Endothelial cell of umbilical vein (primary cell): ENCODE results near the gene EPS8L1. TPM values are rescaled to one million over a fixed set of nuclear protein-coding genes. Genes with fewer than 3 reads are reported as not detected.

Experiments
- BruUV-seq: library from RNA; stranded (reverse); fragments of 400-500 nt; replicated peaks from 2 replicates; lab custom pipeline; 2021; lab: Mats Ljungman, UMichigan
- CTCF ChIA-PET: fragments of 300-600, 350-600 bp; sonication (Branson Sonifier 250); formaldehyde crosslinking; loops from one replicate; lab custom pipeline; 2021; ENCODE audit warnings: antibody characterized with exemption, inconsistent platforms; lab: Charles Lee
- POLR2A ChIA-PET: fragments of 300-600, 350-600 bp; sonication (Branson Sonifier 250); formaldehyde crosslinking; loops from one replicate; lab custom pipeline; 2021; ENCODE audit warnings: antibody characterized with exemption, inconsistent platforms; lab: Charles Lee
- DNase-seq: peaks from one replicate; pipeline ENCODE4 v3.0.0-alpha.2; 2011; ENCODE audit warnings: low read depth, low spot score
- FAIRE-seq: peaks from 2 replicates; lab custom pipeline; 2011; peaks lifted over from hg19 to GRCh38; lab: Jason Lieb, UNC
- H2AFZ ChIP-seq: 2 replicates; pipeline ENCODE4 v1.6.0; 2012; ENCODE audit warnings: low read depth, low read length, control low read depth, inconsistent platforms
- H3K27ac ChIP-seq: 2 replicates; pipeline ENCODE4 v1.5.1; 2011; ENCODE audit warnings: low read depth, mild to moderate bottlenecking, control low read depth, low read length, moderate library complexity; ENCODE audit not compliant: insufficient read depth
- H3K27me3 ChIP-seq, 2 experiments: 2 replicates each; pipeline versions ENCODE4 v1.6.0 to v1.6.1; 2011; ENCODE audit warnings: low read length in 2 of 2, mixed read lengths in 1 of 2; ENCODE audit not compliant: control insufficient read depth in 2 of 2, insufficient read depth in 2 of 2
- H3K36me3 ChIP-seq, 2 experiments: 2 replicates in 1 of 2; 3 replicates in 1 of 2; pipeline ENCODE4 v1.5.1; 2011; ENCODE audit warnings: low read length in 2 of 2, mild to moderate bottlenecking in 1 of 2, moderate library complexity in 1 of 2; ENCODE audit not compliant: control insufficient read depth in 2 of 2, insufficient read depth in 2 of 2; ENCODE audit errors: extremely low read depth in 1 of 2
- H3K4me1 ChIP-seq: 3 replicates; pipeline ENCODE4 v1.5.1; 2011; ENCODE audit warnings: mild to moderate bottlenecking, low read length; ENCODE audit not compliant: control insufficient read depth, insufficient read depth; ENCODE audit errors: extremely low read depth
- H3K4me2 ChIP-seq: 2 replicates; pipeline ENCODE4 v1.6.1; 2011; ENCODE audit warnings: low read length, control low read depth, mixed read lengths; ENCODE audit not compliant: insufficient read depth
- H3K4me3 ChIP-seq, 3 experiments: fragments of 200-600 bp in 1 of 3; sonication (generic), shearing (Covaris generic) in 1 of 3; replicated peaks in 1 of 3; 2 replicates each; pipeline ENCODE4 v1.5.1; 2011 to 2016; ENCODE audit warnings: control low read depth in 3 of 3, low read length in 3 of 3, mild to moderate bottlenecking in 2 of 3, inconsistent platforms in 1 of 3, low read depth in 1 of 3, moderate library complexity in 1 of 3; ENCODE audit not compliant: insufficient read depth in 1 of 3
- H3K79me2 ChIP-seq: 2 replicates; pipeline ENCODE4 v1.6.0; 2012; ENCODE audit warnings: low read length, inconsistent platforms; ENCODE audit not compliant: control insufficient read depth, insufficient read depth
- H3K9ac ChIP-seq: replicated peaks from 2 replicates; pipeline ENCODE3; 2011; ENCODE audit warnings: low read length, control low read depth; ENCODE audit not compliant: insufficient read depth; ENCODE audit errors: extremely low read depth
- H3K9me1 ChIP-seq: replicated peaks from 3 replicates; pipeline ENCODE4 v1.6.0; 2011; ENCODE audit warnings: mild to moderate bottlenecking, low read length; ENCODE audit not compliant: control insufficient read depth, insufficient read depth; ENCODE audit errors: extremely low read depth
- H3K9me3 ChIP-seq: replicated peaks from 2 replicates; pipeline ENCODE4 v1.5.1; 2012; ENCODE audit warnings: low read length, inconsistent platforms; ENCODE audit not compliant: control insufficient read depth, insufficient read depth
- H4K20me1 ChIP-seq: replicated peaks from 2 replicates; pipeline ENCODE3; 2011; ENCODE audit warnings: mild to moderate bottlenecking, low read length; ENCODE audit not compliant: control insufficient read depth, insufficient read depth; ENCODE audit errors: extremely low read depth
- CTCF ChIP-seq, 2 donors: IDR thresholded peaks; 1 replicate in 1 of 2; 2 replicates in 1 of 2; pipeline ENCODE4 v1.5.1; 2011; ENCODE audit warnings: low read length in 2 of 2, mild to moderate bottlenecking in 2 of 2, moderate library complexity in 2 of 2, control low read depth in 1 of 2, inconsistent platforms in 1 of 2, low read depth in 1 of 2; ENCODE audit not compliant: insufficient read depth in 1 of 2; ENCODE audit errors: extremely low read depth in 1 of 2
- EZH2 ChIP-seq: IDR thresholded peaks from 2 replicates; pipeline ENCODE4 v1.6.1; 2012; ENCODE audit warnings: borderline replicate concordance, low read depth, mild to moderate bottlenecking, moderate library complexity, low read length, inconsistent platforms; ENCODE audit not compliant: severe bottlenecking
- GATA2 ChIP-seq: IDR thresholded peaks from 2 replicates; pipeline ENCODE4 v1.7.0; 2011; ENCODE audit warnings: low read depth, mild to moderate bottlenecking, moderate library complexity, mixed read lengths, low read length; ENCODE audit not compliant: insufficient read length, insufficient read depth
- JUN ChIP-seq: IDR thresholded peaks from 2 replicates; pipeline ENCODE4 v1.6.1; 2011; ENCODE audit warnings: borderline replicate concordance, low read depth; ENCODE audit not compliant: insufficient read length, insufficient read depth
- MAX ChIP-seq: IDR thresholded peaks from 2 replicates; pipeline ENCODE4 v1.6.1; 2011; ENCODE audit not compliant: insufficient read depth, insufficient read length
- MYC ChIP-seq: IDR thresholded peaks from one replicate; pipeline ENCODE4 v1.6.1; 2011; ENCODE audit warnings: mild to moderate bottlenecking, low read depth, low read length
- POLR2A ChIP-seq: IDR thresholded peaks from 2 replicates; pipeline ENCODE4 v1.6.1; 2012; ENCODE audit warnings: low read depth, mild to moderate bottlenecking, control low read depth, low read length
- dilution Hi-C: fragments of 300-500 bp; cut with MboI; formaldehyde crosslinking; loops from one replicate; pipeline ENCODE4 v1.15.0; 2019; ENCODE audit warnings: low sequenced_read_pairs; ENCODE audit not compliant: extremely low pct_ligation_motif_present
- intact Hi-C: fragments of 100-400 bp; cut with micrococcal nuclease; formaldehyde crosslinking; loops from one replicate; pipeline ENCODE4 v1.10.0; 2022
- polyA plus RNA-seq, 4 experiments: library from polyadenylated mRNA; depleted of rRNA in 3 of 4; stranded (reverse) in 3 of 4; unstranded in 1 of 4; fragments of >200 nt; gene quantifications; 2 replicates each; pipeline versions ENCODE4 v1.2.1 to v1.2.3, GENCODE V29; 2011 to 2012; ENCODE audit warnings: missing spikeins in 1 of 4
- total RNA-seq: library from RNA; stranded (reverse); gene quantifications from 2 replicates; pipeline ENCODE4 v1.2.3, GENCODE V29; 2021

EPS8L1 gene
- total and polyA plus RNA-seq, 2 donors (not counting 3 experiments of a cell fraction or from before 2014, with no cell fraction given), result 15.9 to 28.9 TPM

GRCh38 chr19:55047951-55048350, 27.7 kb upstream of the EPS8L1 start:
- dilution Hi-C loops (no loop called here), intact Hi-C loops (no loop called here)
- no TSS peak for BruUV-seq
- Histone ChIP-seq H3K9ac (no peak overlapping the region), H3K79me2 (no peaks in the 10 kb centered on the region), H3K27me3 (no peaks in the 10 kb centered on the region), H3K4me1 (no peaks in the 10 kb centered on the region), H4K20me1 (no peaks in the 10 kb centered on the region), H3K36me3 (peaks cover 4 to 23% of the 10 kb centered on the region in 2 experiments), H2AFZ (no peak overlapping the region), H3K9me1 (no peaks in the 10 kb centered on the region), H3K4me3 (no peak overlapping the region), H3K9me3 (no peaks in the 10 kb centered on the region), H3K4me2 (no peak overlapping the region), H3K27ac (no peak overlapping the region)
- ChIA-PET CTCF (no interaction called here), POLR2A (no interaction called here)
- FAIRE-seq (no peak), DNase-seq (no peak)
- TF ChIP-seq JUN (no peak), MAX (no peak), GATA2 (no peak), EZH2 (no peak), POLR2A (no peak), CTCF (IDR thresholded peaks at IDR 0.05; ENCODE audit: extremely low read depth in 1 of 2, insufficient read depth in 1 of 2, low read depth in 1 of 2, low read length in 2 of 2) (no peak), MYC (no peak)
